Vagina (tissue), 2 donors: ENCODE data around the gene OLFML2A. TPM values are rescaled to one million over a fixed set of nuclear protein-coding genes. Genes with fewer than 3 reads are reported as not detected.
A peak's percentile ranks its signal among the peaks of the same experiment; 100 is the strongest.

Source experiments
- DNase-seq, 2 donors: peaks; one replicate each; pipeline ENCODE4 v3.0.0-alpha.2; 2017; ENCODE audit errors: extremely low spot score in 2 of 2
- H3K27ac ChIP-seq: fragments of 200-600 bp; sonication (generic); one replicate; pipeline ENCODE4 v1.5.1; 2019
- H3K27me3 ChIP-seq: fragments of 200-600 bp; sonication (generic); one replicate; pipeline ENCODE4 v1.5.1; 2019
- H3K36me3 ChIP-seq, 2 donors: fragments of 200-600 bp; sonication (generic); one replicate each; pipeline ENCODE4 v1.5.1; 2017 to 2019
- H3K4me1 ChIP-seq: fragments of 200-600 bp; sonication (generic); one replicate; pipeline ENCODE4 v1.5.1; 2019
- H3K4me3 ChIP-seq, 2 donors: fragments of 200-600 bp; sonication (generic); 1 replicate in 1 of 2; 2 replicates in 1 of 2; pipeline ENCODE4 v1.5.1; 2016 to 2019
- H3K9me3 ChIP-seq: fragments of 200-600 bp; sonication (generic); one replicate; pipeline ENCODE4 v1.5.1; 2019
- POLR2A ChIP-seq, 2 donors: fragments of 450-650 bp; IDR thresholded peaks; one replicate each; pipeline ENCODE4 v1.6.1; 2017; ENCODE audit warnings: antibody characterized with exemption in 2 of 2, mild to moderate bottlenecking in 2 of 2, moderate library complexity in 2 of 2
- POLR2AphosphoS5 ChIP-seq, 2 donors: sonication (generic); formaldehyde crosslinking; IDR thresholded peaks; one replicate each; pipeline ENCODE4 v1.9.0; 2017; ENCODE audit warnings: antibody characterized with exemption in 2 of 2, mild to moderate bottlenecking in 2 of 2, low read depth in 1 of 2; ENCODE audit not compliant: insufficient read depth in 1 of 2
- intact Hi-C: fragments of 100-400 bp; cut with DNase I; formaldehyde crosslinking; loops from one replicate; pipeline ENCODE4 v1.15.1; 2023
- total RNA-seq: library from RNA; depleted of rRNA; stranded (reverse); fragments of >200 nt; gene quantifications from one replicate; pipeline ENCODE4 v1.2.3, GENCODE V29; 2016
- TF ChIP-seq, protein P1 (sequence below), 3 experiments: fragments of 450-650 bp in 2 of 3; fragments of 200-600 bp in 1 of 3; sonication (generic) in 1 of 3; IDR thresholded peaks; one replicate each; pipeline ENCODE4 v1.5.1; 2017 to 2019; ENCODE audit warnings: antibody characterized with exemption in 3 of 3, mild to moderate bottlenecking in 2 of 3, moderate library complexity in 2 of 3

The OLFML2A gene
- total RNA-seq, 1 donor from 2014 or later, result 39.3 TPM

DNA sequence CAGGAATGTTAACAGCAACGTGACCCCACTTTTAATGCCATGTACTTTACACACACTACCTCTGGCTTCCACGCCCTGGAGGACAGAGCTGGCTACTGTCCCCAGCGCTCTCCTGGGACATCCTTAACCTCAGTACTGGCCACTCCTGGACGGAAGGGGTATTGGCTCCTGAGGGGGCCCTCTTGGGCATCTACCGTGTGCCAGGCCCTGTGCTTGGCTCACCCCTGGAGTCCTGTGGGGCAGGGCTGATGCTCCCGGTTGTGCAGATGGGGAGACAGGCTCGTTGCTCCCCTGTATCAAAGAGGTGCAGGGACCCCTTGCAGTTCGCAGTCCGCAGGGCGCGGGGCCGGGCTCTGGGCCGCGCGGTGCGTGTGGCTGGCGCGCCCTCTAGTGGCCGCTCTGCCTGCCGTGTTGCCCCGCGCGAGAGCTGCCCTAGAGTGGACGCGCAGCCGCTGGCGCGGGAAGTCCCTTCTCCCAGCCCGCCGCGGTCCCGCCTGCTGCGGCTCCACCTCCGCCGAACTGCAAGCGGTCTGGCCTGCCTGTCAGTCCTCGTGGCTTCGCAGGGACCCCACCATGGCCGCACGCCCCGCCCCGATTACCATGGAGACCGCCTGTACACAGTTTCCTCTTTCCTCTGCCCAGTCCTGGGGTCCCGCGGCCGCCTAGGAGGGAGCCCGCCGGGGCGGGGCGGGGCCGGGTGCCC, 76.0 kb downstream of the OLFML2A start, which contains the start of gene WDR38:
TSS of gene WDR38 (plus strand) at position 632 of the 703 bp plus-strand sequence. CDS start 72 bp downstream, outside the sequence.
- intact Hi-C loops, result loop anchor here (2.0 kb wide), 1 partner anchor 80 kb away; no protein-coding TSS in a partner anchor
- TF ChIP-seq, protein P1, sequence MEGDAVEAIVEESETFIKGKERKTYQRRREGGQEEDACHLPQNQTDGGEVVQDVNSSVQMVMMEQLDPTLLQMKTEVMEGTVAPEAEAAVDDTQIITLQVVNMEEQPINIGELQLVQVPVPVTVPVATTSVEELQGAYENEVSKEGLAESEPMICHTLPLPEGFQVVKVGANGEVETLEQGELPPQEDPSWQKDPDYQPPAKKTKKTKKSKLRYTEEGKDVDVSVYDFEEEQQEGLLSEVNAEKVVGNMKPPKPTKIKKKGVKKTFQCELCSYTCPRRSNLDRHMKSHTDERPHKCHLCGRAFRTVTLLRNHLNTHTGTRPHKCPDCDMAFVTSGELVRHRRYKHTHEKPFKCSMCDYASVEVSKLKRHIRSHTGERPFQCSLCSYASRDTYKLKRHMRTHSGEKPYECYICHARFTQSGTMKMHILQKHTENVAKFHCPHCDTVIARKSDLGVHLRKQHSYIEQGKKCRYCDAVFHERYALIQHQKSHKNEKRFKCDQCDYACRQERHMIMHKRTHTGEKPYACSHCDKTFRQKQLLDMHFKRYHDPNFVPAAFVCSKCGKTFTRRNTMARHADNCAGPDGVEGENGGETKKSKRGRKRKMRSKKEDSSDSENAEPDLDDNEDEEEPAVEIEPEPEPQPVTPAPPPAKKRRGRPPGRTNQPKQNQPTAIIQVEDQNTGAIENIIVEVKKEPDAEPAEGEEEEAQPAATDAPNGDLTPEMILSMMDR (IDR thresholded peaks at IDR 0.05), result peak; percentile 95 to 100 (median 99)
- TF ChIP-seq POLR2AphosphoS5 (IDR thresholded peaks at IDR 0.05; ENCODE audit: insufficient read depth in 1 of 2, low read depth in 1 of 2), result peak in 1 of 2 donors; percentile 34
- no peak for TF ChIP-seq POLR2A (IDR thresholded peaks at IDR 0.05)
- Histone ChIP-seq H3K4me3 (peak within 1 kb of the TSS; percentile 44 to 47), H3K4me1 (peaks cover 20% of the 10 kb centered on the region), H3K36me3 (peaks cover 0 to 14% of the 10 kb centered on the region in 2 donors), H3K9me3 (no peaks in the 10 kb centered on the region), H3K27ac (peak within 1 kb of the TSS; percentile 68), H3K27me3 (no peaks in the 10 kb centered on the region)
- peak in 1 of 2 donors; percentile 90 for DNase-seq

DNA sequence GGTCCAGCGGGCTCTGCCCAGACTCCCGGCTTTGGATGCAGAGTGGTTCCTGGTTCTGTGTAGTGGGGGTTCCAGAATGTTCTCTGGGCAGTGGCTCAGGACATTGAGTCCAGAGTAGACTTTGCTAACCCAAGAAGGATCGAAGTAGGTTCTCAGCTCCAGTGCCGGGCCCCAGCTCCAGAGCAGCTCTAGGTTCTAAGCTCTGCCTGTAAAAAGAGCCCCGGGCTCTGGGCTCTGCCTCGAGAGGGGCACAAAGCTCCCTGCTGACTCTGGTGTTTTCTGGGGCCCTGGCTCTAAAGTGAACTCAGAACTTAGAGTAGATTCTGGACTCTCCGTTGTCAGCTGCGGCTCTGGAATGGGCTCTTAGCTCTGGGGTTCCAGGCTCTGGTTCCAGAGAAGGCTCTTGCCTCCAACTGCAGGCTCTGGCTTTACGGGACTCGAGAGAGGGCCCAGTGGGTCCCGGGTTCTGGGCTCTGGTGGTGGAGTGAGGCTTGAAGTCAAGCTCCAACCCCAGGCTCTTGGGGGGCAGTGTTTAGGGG, 76.7 kb downstream of the OLFML2A start:
- no peak for DNase-seq
- Histone ChIP-seq H3K27ac (peak overlapping the region; percentile 68), H3K4me1 (peaks cover 21% of the 10 kb centered on the region), H3K36me3 (peaks cover 0 to 21% of the 10 kb centered on the region in 2 donors), H3K9me3 (no peaks in the 10 kb centered on the region), H3K27me3 (no peaks in the 10 kb centered on the region), H3K4me3 (peak overlapping the region; percentile 44 to 47)
- TF ChIP-seq POLR2AphosphoS5 (IDR thresholded peaks at IDR 0.05; ENCODE audit: insufficient read depth in 1 of 2, low read depth in 1 of 2) (no peak), POLR2A (IDR thresholded peaks at IDR 0.05) (no peak)
- TF ChIP-seq, protein P1 (IDR thresholded peaks at IDR 0.05), result no peak
- intact Hi-C loops, result loop anchor here (2.0 kb wide), 1 partner anchor 81 kb away; no protein-coding TSS in a partner anchor

DNA sequence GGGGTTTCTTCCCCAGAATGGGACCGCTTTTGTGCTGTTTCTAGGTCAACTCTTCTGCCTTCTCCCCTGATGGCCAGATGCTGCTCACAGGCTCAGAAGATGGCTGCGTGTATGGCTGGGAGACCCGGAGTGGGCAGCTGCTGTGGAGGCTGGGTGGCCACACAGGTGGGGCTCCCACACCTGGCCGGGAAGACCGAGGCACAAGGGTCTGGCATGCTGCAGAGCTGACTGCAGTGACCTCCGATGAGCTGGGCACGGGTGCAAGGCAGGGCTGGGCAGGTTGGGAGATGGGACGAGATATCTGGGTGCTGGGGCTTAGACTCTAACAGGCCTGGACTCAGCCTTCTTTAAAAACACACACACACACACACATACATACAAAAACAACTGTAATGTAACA, 77.2 kb downstream of the OLFML2A start:
- peaks cover 26% of the 10 kb centered on the region for H3K4me1 ChIP-seq
- intact Hi-C loops, result no loop called here

DNA sequence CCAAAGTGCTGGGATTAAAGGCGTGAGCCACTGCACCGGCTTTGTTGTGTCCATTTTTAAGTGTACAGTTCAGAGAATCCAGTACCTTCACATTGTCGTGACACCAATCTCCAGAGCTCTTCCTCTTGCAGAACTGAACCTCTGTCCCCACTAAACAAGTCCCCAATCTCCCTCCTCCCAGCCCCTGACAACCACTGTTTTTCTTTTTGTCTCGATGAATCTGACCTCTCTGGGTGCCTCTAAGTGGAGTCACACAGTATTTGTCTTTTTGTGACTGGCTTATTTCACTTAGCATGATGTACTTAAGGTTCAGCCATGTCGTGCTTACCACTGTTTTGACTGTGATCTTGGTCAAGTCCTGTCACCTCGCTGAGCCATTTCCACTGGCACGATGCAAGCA, 77.9 kb downstream of the OLFML2A start:
- peaks cover 0 to 32% of the 10 kb centered on the region in 2 donors for H3K36me3 ChIP-seq
- no peaks in the 10 kb centered on the region for H3K27me3 ChIP-seq
- no peaks in the 10 kb centered on the region for H3K9me3 ChIP-seq
- TF ChIP-seq, protein P1 (IDR thresholded peaks at IDR 0.05), result no peak
- intact Hi-C loops, result no loop called here
- H3K4me1 ChIP-seq, result peaks cover 32% of the 10 kb centered on the region
- DNase-seq, result no peak
- H3K4me3 ChIP-seq, result no peak overlapping the region
- H3K27ac ChIP-seq, result no peak overlapping the region

More for the DNA sequence above, 77.2 kb downstream of the OLFML2A start:
- no peak overlapping the region for H3K4me3 ChIP-seq
- no peak for TF ChIP-seq POLR2AphosphoS5 (IDR thresholded peaks at IDR 0.05; ENCODE audit: insufficient read depth in 1 of 2, low read depth in 1 of 2)
- TF ChIP-seq POLR2A (IDR thresholded peaks at IDR 0.05), result no peak
- TF ChIP-seq, protein P1 (IDR thresholded peaks at IDR 0.05), result no peak
- H3K9me3 ChIP-seq, result no peaks in the 10 kb centered on the region
- no peak for DNase-seq
- H3K27me3 ChIP-seq, result no peaks in the 10 kb centered on the region
- H3K36me3 ChIP-seq, result peaks cover 0 to 26% of the 10 kb centered on the region in 2 donors
- peak overlapping the region; percentile 68 for H3K27ac ChIP-seq

DNA sequence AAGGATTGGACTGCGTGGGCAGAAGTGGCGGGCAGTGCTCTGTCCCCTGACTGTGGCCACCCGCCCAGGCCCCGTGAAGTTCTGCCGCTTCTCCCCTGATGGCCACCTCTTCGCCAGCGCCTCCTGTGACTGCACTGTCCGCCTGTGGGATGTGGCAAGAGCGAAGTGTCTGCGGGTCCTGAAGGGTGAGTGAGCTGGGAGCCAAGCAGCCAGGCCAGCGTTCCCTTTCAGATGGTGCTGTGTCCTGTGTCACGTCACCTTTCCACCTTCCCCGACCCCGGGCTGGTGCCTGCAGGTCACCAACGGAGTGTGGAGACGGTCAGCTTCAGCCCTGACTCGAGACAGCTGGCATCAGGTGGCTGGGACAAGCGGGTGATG, 78.6 kb downstream of the OLFML2A start:
- Histone ChIP-seq H3K9me3 (no peaks in the 10 kb centered on the region), H3K36me3 (peaks cover 0 to 40% of the 10 kb centered on the region in 2 donors), H3K27ac (no peak overlapping the region), H3K27me3 (no peaks in the 10 kb centered on the region), H3K4me1 (peaks cover 40% of the 10 kb centered on the region), H3K4me3 (no peak overlapping the region)
- DNase-seq, result no peak
- TF ChIP-seq, protein P1 (IDR thresholded peaks at IDR 0.05), result no peak
- no peak for TF ChIP-seq POLR2A (IDR thresholded peaks at IDR 0.05)
- no peak for TF ChIP-seq POLR2AphosphoS5 (IDR thresholded peaks at IDR 0.05; ENCODE audit: insufficient read depth in 1 of 2, low read depth in 1 of 2)
- intact Hi-C loops, result no loop called here
